ENCODE data around the gene MEIKIN. TPM values are rescaled to one million over a fixed set of nuclear protein-coding genes. Genes with fewer than 3 reads are reported as not detected.

Gene MEIKIN
- total and polyA plus RNA-seq, 2 of the 13 experiments (the other 11 are each of a cell fraction or from before 2014, with no cell fraction given) = not detected

GRCh38 chr5:131994533-131995226 lies 49.2 kb upstream of the MEIKIN start (continued):
- TF ChIP-seq E2F2 (CRISPR knock-in tag; IDR thresholded peaks at IDR 0.05; ENCODE audit: borderline replicate concordance) = no peak
- no peak for TF ChIP-seq ZNF530 (CRISPR knock-in tag; IDR thresholded peaks at IDR 0.05; ENCODE audit: low read depth)
- TF ChIP-seq GTF2F1 (IDR thresholded peaks at IDR 0.05; ENCODE audit: low read length) = no peak
- TF ChIP-seq NCOA1 (CRISPR knock-in tag; IDR thresholded peaks at IDR 0.05) = no peak
- no peak for TF ChIP-seq FLYWCH1 (CRISPR knock-in tag; IDR thresholded peaks at IDR 0.05)
- TF ChIP-seq ZNF414 (CRISPR knock-in tag; IDR thresholded peaks at IDR 0.05) = no peak
- TF ChIP-seq AKAP8 (CRISPR knock-in tag; IDR thresholded peaks at IDR 0.05) = no peak
- no peak for TF ChIP-seq TMF1 (CRISPR knock-in tag; IDR thresholded peaks at IDR 0.05; ENCODE audit: low read depth)
- TF ChIP-seq ZBTB4 (CRISPR knock-in tag; IDR thresholded peaks at IDR 0.05; ENCODE audit: borderline replicate concordance) = peak; percentile 51; the same call in 1 of the 2 replicates
- no peak for TF ChIP-seq HHEX (CRISPR knock-in tag; IDR thresholded peaks at IDR 0.05)
- TF ChIP-seq ZMYM4 (CRISPR knock-in tag; IDR thresholded peaks at IDR 0.05) = peak; percentile 54
- TF ChIP-seq ZBTB20 (CRISPR knock-in tag; IDR thresholded peaks at IDR 0.05; ENCODE audit: borderline replicate concordance, low read depth) = no peak
- TF ChIP-seq ZNF652 (CRISPR knock-in tag; IDR thresholded peaks at IDR 0.05; ENCODE audit: borderline replicate concordance, low read depth) = no peak
- no peak for TF ChIP-seq BORCS8-MEF2B (CRISPR knock-in tag; IDR thresholded peaks at IDR 0.05)
- no peak for TF ChIP-seq ZNF205 (CRISPR knock-in tag; IDR thresholded peaks at IDR 0.05)
- no peak for TF ChIP-seq HINFP (CRISPR knock-in tag; IDR thresholded peaks at IDR 0.05; ENCODE audit: low read depth)
- 0 out of 2 replicates have a peak, but pooled peaks have one; percentile 42 for TF ChIP-seq FOXP4 (CRISPR knock-in tag; IDR thresholded peaks at IDR 0.05)
